ENCODE data around the gene ITM2B.

- TF ChIP-seq, protein P1, sequence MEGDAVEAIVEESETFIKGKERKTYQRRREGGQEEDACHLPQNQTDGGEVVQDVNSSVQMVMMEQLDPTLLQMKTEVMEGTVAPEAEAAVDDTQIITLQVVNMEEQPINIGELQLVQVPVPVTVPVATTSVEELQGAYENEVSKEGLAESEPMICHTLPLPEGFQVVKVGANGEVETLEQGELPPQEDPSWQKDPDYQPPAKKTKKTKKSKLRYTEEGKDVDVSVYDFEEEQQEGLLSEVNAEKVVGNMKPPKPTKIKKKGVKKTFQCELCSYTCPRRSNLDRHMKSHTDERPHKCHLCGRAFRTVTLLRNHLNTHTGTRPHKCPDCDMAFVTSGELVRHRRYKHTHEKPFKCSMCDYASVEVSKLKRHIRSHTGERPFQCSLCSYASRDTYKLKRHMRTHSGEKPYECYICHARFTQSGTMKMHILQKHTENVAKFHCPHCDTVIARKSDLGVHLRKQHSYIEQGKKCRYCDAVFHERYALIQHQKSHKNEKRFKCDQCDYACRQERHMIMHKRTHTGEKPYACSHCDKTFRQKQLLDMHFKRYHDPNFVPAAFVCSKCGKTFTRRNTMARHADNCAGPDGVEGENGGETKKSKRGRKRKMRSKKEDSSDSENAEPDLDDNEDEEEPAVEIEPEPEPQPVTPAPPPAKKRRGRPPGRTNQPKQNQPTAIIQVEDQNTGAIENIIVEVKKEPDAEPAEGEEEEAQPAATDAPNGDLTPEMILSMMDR (IDR thresholded peaks at IDR 0.05; ENCODE audit: insufficient read depth, low read length, poor library complexity, severe bottlenecking), result no peak
- no peak for TF ChIP-seq EZH2phosphoT487 (conservative IDR thresholded peaks at IDR 0.05; ENCODE audit: low read length)
Measured at GRCh38 chr13:48292650-48293049, 59.6 kb downstream of the ITM2B start.

Measured in SU-DHL-6 (cell line).